Right lobe of liver (tissue), 6 donors: ENCODE measurements around the gene HES2. TPM values are rescaled to one million over a fixed set of nuclear protein-coding genes. Genes with fewer than 3 reads are reported as not detected.

Experiments
- ATAC-seq, 4 donors: fragments of 200-7000 bp; cut with Tn5 transposase; one replicate each; pipeline ENCODE4 v1.9.1; 2020; ENCODE audit warnings: mild to moderate bottlenecking in 4 of 4, moderate library complexity in 4 of 4
- DNase-seq, 3 donors: peaks; one replicate each; pipeline ENCODE4 v3.0.0-alpha.2; 2020
- H3K27ac ChIP-seq, 3 donors: fragments of 200-600 bp; one replicate each; pipeline ENCODE4 v1.8.0; 2022
- H3K27me3 ChIP-seq, 2 donors: fragments of 200-600 bp; one replicate each; pipeline ENCODE4 v1.8.0; 2022
- H3K36me3 ChIP-seq, 4 donors: fragments of 200-600 bp; sonication (generic) in 1 of 4; one replicate each; pipeline versions ENCODE4 v1.5.1 to v1.8.0; 2017 to 2022; ENCODE audit warnings: control low read depth in 1 of 4
- H3K4me1 ChIP-seq, 4 donors: fragments of 200-600 bp; sonication (generic) in 1 of 4; one replicate each; pipeline versions ENCODE4 v1.5.1 to v1.8.0; 2017 to 2022; ENCODE audit warnings: control low read depth in 1 of 4
- H3K4me3 ChIP-seq, 3 donors: fragments of 200-600 bp; one replicate each; pipeline ENCODE4 v1.8.0; 2022
- H3K9me3 ChIP-seq, 4 donors: fragments of 200-600 bp; sonication (generic) in 1 of 4; one replicate each; pipeline versions ENCODE4 v1.5.1 to v1.8.0; 2017 to 2022; ENCODE audit warnings: control low read depth in 1 of 4
- CTCF ChIP-seq, 4 donors: fragments of 200-600 bp in 3 of 4; fragments of 450-650 bp in 1 of 4; IDR thresholded peaks; one replicate each; pipeline versions ENCODE4 v1.5.1 to v1.8.0; 2016 to 2022; ENCODE audit warnings: antibody characterized with exemption in 4 of 4, mild to moderate bottlenecking in 2 of 4
- POLR2A ChIP-seq: fragments of 450-650 bp; IDR thresholded peaks from one replicate; pipeline ENCODE4 v1.6.1; 2017; ENCODE audit warnings: antibody characterized with exemption, mild to moderate bottlenecking
- WGBS: methylation state at CpG from one replicate; pipeline ENCODE4 v1.1.6; 2018; ENCODE audit warnings: low coverage, low lambda C conversion rate; ENCODE audit not compliant: insufficient coverage; ENCODE audit errors: missing lambda C conversion rate; 5-methylcytosine and 5-hydroxymethylcytosine counted together
- intact Hi-C, 2 donors: fragments of 100-400 bp; cut with DNase I; formaldehyde crosslinking; loops; one replicate each; pipeline versions ENCODE4 v1.11.2 to v1.14.1; 2022
- total RNA-seq, 6 experiments: library from RNA; depleted of rRNA in 2 of 6; stranded (reverse); fragments of >200 nt in 2 of 6; fragmentation: NEBNext Ultra II Directional in 3 of 6; extraction: Animal tissue kit (Norgen Biotek cat#: 25700) in 3 of 6; gene quantifications; one replicate each; pipeline versions ENCODE4 v1.1.0 to v1.2.4, GENCODE V29; 2016 to 2023
- donor health status: DM: no; HTN: yes; CAD: no.
- donor health status: DM: no; HTN: no; CAD: no.
- donor health status: DM: no; HTN: no; CAD: no.
- donor health status: DM: no; HTN: yes; CAD: no.
- donor health status: DM: no; HTN: yes; CAD: no.

HES2 gene
- total RNA-seq, 6 experiments from 2014 or later, result 0.27 to 1.2 (median 0.68) TPM; not detected in 3

- Histone ChIP-seq H3K27ac (no peak overlapping the region), H3K4me1 (peaks cover 0 to 25% (median 0%) of the 10 kb centered on the region in 4 donors), H3K4me3 (no peak overlapping the region), H3K36me3 (no peaks in the 10 kb centered on the region), H3K27me3 (peaks cover 0 to 16% of the 10 kb centered on the region in 2 donors), H3K9me3 (no peaks in the 10 kb centered on the region)
- 92% methylated on average over 2 of the region's 5 CpGs for WGBS
- ATAC-seq, result no peak
- intact Hi-C loops, result no loop called here
- no peak for DNase-seq
- TF ChIP-seq CTCF (IDR thresholded peaks at IDR 0.05), result no peak
- TF ChIP-seq POLR2A, result no peak
Observed at GRCh38 chr1:6416906-6417305, 2.8 kb downstream of the HES2 start.

GRCh38 chr1:6416295-6416656, 3.4 kb downstream of the HES2 start:
- no peak overlapping the region for H3K27ac ChIP-seq
- no peak for DNase-seq
- H3K27me3 ChIP-seq, result peaks cover 0 to 16% of the 10 kb centered on the region in 2 donors
- no peak for TF ChIP-seq CTCF (IDR thresholded peaks at IDR 0.05)
- no peak for TF ChIP-seq POLR2A
- no peak overlapping the region for H3K4me3 ChIP-seq
- ATAC-seq, result no peak
- H3K36me3 ChIP-seq, result no peaks in the 10 kb centered on the region
- intact Hi-C loops, result no loop called here
- WGBS, result 47% methylated on average over 3 of the region's 8 CpGs
- H3K4me1 ChIP-seq, result peaks cover 0 to 25% (median 0%) of the 10 kb centered on the region in 4 donors
- no peaks in the 10 kb centered on the region for H3K9me3 ChIP-seq

GRCh38 chr1:6414881-6415626, 4.7 kb downstream of the HES2 start:
- no peak for ATAC-seq
- peaks cover 0 to 7% of the 10 kb centered on the region in 2 donors for H3K27me3 ChIP-seq
- WGBS, result 48% methylated on average over 12 of the region's 17 CpGs

GRCh38 chr1:6414443-6414844, 5.3 kb downstream of the HES2 start:
- DNase-seq (no peak), ATAC-seq (peak; percentile 8 to 26 (median 16))
- intact Hi-C loops, result no loop called here
- Histone ChIP-seq H3K4me3 (no peak overlapping the region), H3K36me3 (no peaks in the 10 kb centered on the region), H3K9me3 (no peaks in the 10 kb centered on the region), H3K27ac (no peak overlapping the region), H3K4me1 (peaks cover 0 to 27% (median 3%) of the 10 kb centered on the region in 4 donors), H3K27me3 (peaks cover 0 to under 1% of the 10 kb centered on the region in 2 donors)
- 8% methylated on average over 12 of the region's 15 CpGs for WGBS
- TF ChIP-seq CTCF (IDR thresholded peaks at IDR 0.05) (peak in 3 of 4 donors; percentile 28 to 40 (median 38)), POLR2A (no peak)

More at GRCh38 chr1:6414881-6415626, 4.7 kb downstream of the HES2 start:
- intact Hi-C loops, result no loop called here
- Histone ChIP-seq H3K27ac (no peak overlapping the region), H3K4me3 (no peak overlapping the region), H3K36me3 (no peaks in the 10 kb centered on the region), H3K4me1 (peaks cover 0 to 32% (median 3%) of the 10 kb centered on the region in 4 donors), H3K9me3 (no peaks in the 10 kb centered on the region)
- no peak for DNase-seq
- no peak for TF ChIP-seq CTCF (IDR thresholded peaks at IDR 0.05)
- TF ChIP-seq POLR2A, result no peak
